ENCODE results near the gene KLHL14. TPM values are rescaled to one million over a fixed set of nuclear protein-coding genes. Genes with fewer than 3 reads are reported as not detected.

The KLHL14 gene
- total RNA-seq, 2 donors from 2014 or later: 1.3 TPM; not detected in 1

- Histone ChIP-seq H3K9me3 (peaks cover 3% of the 10 kb centered on the region), H3K36me3 (no peaks in the 10 kb centered on the region), H3K27me3 (replicated peaks; ENCODE audit: insufficient read depth) (no peaks in the 10 kb centered on the region), H3K4me3 (no peak overlapping the region), H3K4me1 (ENCODE audit: control insufficient read depth in 1 of 2, low read depth in 2 of 2) (no peaks in the 10 kb centered on the region), H3K27ac (no peak overlapping the region)
- TF ChIP-seq CTCF (IDR thresholded peaks at IDR 0.05): no peak
- ATAC-seq (ENCODE audit: insufficient number of reproducible peaks, low FRiP score, low read depth) (no peak), DNase-seq (ENCODE audit: low spot score) (no peak)
Observed at GRCh38 chr18:32732165-32732564, 40.7 kb downstream of the KLHL14 start.

- DNase-seq (ENCODE audit: low spot score) (no peak), ATAC-seq (ENCODE audit: insufficient number of reproducible peaks, low FRiP score, low read depth) (peak; percentile 15)
- Histone ChIP-seq H3K36me3 (no peaks in the 10 kb centered on the region), H3K4me1 (ENCODE audit: control insufficient read depth in 1 of 2, low read depth in 2 of 2) (no peaks in the 10 kb centered on the region), H3K9me3 (peaks cover 3% of the 10 kb centered on the region), H3K27me3 (replicated peaks; ENCODE audit: insufficient read depth) (no peaks in the 10 kb centered on the region), H3K27ac (no peak overlapping the region), H3K4me3 (peak overlapping the region; percentile 67)
- no peak for TF ChIP-seq CTCF (IDR thresholded peaks at IDR 0.05)
Observed at GRCh38 chr18:32730620-32731091, 42.2 kb downstream of the KLHL14 start.

- no peak for ATAC-seq (ENCODE audit: insufficient number of reproducible peaks, low FRiP score, low read depth)
- H3K4me1 ChIP-seq (ENCODE audit: control insufficient read depth in 1 of 2, low read depth in 2 of 2): no peaks in the 10 kb centered on the region
- no peak overlapping the region for H3K27ac ChIP-seq
- no peak for DNase-seq (ENCODE audit: low spot score)
- no peaks in the 10 kb centered on the region for H3K27me3 ChIP-seq (replicated peaks; ENCODE audit: insufficient read depth)
- TF ChIP-seq CTCF (IDR thresholded peaks at IDR 0.05): no peak
- no peaks in the 10 kb centered on the region for H3K36me3 ChIP-seq
- peak overlapping the region; percentile 67 for H3K4me3 ChIP-seq
- H3K9me3 ChIP-seq: peaks cover 3% of the 10 kb centered on the region
Observed at GRCh38 chr18:32730068-32730467, 42.8 kb downstream of the KLHL14 start.

DNA sequence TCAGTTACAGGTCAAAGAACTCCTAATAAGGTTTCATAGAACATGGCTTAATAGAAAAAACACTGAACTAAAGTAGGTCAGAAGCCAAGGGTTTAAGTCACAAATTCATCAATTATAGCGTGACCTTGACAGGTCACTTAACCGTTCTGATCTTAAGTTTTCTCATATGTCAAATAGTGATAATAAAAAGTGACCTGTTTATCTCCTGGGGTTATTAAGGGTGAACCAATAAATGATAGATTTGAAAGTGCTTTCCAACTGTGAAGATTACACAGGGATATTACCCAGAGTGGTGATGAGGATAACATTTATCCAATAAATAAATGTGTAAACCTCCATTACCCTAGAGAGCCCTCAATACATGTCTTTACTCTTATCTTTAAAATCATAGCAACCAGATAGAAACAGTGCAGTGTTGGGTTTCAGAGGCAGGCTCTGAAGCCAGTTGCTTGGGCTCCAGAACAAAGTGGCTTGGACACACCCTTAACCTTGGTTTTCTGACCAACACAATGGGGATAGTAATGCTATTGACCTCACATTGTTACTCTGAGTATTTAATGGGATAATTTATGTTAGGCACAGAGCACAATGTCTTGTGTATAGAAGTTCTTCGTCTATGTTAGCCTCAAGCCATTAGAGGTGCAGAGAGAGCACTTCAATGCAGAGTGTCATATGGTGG lies 48.6 kb downstream of the KLHL14 start:
- Histone ChIP-seq H3K4me1 (ENCODE audit: control insufficient read depth in 1 of 2, low read depth in 2 of 2) (no peaks in the 10 kb centered on the region), H3K27ac (no peak overlapping the region), H3K27me3 (replicated peaks; ENCODE audit: insufficient read depth) (no peaks in the 10 kb centered on the region), H3K4me3 (no peak overlapping the region), H3K9me3 (no peaks in the 10 kb centered on the region), H3K36me3 (no peaks in the 10 kb centered on the region)
- ATAC-seq (ENCODE audit: insufficient number of reproducible peaks, low FRiP score, low read depth) (no peak), DNase-seq (ENCODE audit: low spot score) (no peak)
- no peak for TF ChIP-seq CTCF (IDR thresholded peaks at IDR 0.05)

DNA sequence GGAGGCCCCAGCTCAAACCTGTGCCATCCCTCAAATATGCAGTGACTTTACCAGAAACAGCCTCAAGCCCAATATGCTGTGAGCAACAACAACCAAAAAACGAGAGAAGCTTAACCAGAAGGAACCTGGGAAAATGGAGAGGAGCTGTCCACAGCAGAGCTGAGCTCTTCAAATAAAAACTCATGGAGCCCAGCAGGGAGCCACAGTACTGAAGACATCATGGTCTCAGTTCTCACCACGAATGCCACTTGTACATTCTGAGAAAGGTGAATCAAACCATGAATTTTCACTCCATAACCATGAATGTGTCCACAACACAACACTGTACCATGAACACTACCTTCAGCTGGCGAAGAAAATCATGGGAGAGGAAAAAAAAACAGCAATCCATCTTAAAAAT lies 50.5 kb downstream of the KLHL14 start:
- H3K4me1 ChIP-seq (ENCODE audit: control insufficient read depth in 1 of 2, low read depth in 2 of 2): no peaks in the 10 kb centered on the region
- ATAC-seq (ENCODE audit: insufficient number of reproducible peaks, low FRiP score, low read depth) (no peak), DNase-seq (ENCODE audit: low spot score) (no peak)
- no peaks in the 10 kb centered on the region for H3K36me3 ChIP-seq
- no peaks in the 10 kb centered on the region for H3K9me3 ChIP-seq
- no peak overlapping the region for H3K4me3 ChIP-seq
- no peaks in the 10 kb centered on the region for H3K27me3 ChIP-seq (replicated peaks; ENCODE audit: insufficient read depth)
- H3K27ac ChIP-seq: no peak overlapping the region
- no peak for TF ChIP-seq CTCF (IDR thresholded peaks at IDR 0.05)

Measured in thoracic aorta (tissue), 2 donors.